Measurements from ENCODE around the gene UBXN1. TPM values are rescaled to one million over a fixed set of nuclear protein-coding genes. Genes with fewer than 3 reads are reported as not detected.
"Not testable (repeated sequence)": the region's sequence is repeated elsewhere in the genome, so short reads cannot be mapped to it uniquely, and the experiment has no call there.

The UBXN1 gene
- total RNA-seq, 1 donor from 2014 or later = 84.8 TPM

DNA sequence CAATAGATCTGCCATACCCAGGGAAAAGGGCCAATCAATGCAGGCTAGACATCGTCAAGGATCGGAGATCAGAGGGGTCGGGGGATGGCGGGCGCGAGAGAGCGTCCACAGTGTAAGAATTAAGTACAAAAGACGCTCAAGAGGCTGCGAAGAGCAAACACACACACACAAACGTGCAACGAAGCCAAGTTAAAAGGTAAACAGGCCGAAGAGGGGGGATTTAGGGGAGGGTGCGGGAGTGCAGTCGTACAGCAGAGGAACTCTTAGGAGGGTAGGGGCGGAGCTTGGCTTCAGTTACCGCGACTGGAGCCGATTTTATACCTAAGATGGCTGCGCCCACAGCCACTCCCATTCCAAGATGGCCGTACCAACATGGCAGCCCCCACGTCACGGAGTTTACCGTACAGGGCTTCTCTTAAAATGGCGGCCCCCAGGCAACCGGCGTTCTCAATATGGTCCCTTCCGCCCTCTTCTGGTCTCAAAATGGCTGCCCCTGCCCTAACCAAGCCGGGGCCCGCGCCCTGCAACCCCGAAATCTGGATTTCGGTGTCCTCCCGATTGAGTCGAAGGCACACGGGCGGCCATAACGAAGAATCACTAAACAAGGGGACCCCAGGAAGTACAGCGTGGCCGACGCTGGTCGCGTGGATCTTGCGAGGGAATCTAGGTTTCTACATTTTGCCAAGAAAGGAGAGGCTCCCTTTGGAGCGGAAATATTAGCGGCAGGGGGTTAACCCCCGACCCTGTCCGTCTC is 30.6 kb upstream of the UBXN1 start:
- DNase-seq (ENCODE audit: low spot score in 2 of 2) = peak; percentile 84 to 86
- no peak for FAIRE-seq

GRCh38 chr11:62708793-62709192 is 29.9 kb upstream of the UBXN1 start:
- DNase-seq (ENCODE audit: low spot score in 2 of 2) (no peak), FAIRE-seq (no peak)

DNA sequence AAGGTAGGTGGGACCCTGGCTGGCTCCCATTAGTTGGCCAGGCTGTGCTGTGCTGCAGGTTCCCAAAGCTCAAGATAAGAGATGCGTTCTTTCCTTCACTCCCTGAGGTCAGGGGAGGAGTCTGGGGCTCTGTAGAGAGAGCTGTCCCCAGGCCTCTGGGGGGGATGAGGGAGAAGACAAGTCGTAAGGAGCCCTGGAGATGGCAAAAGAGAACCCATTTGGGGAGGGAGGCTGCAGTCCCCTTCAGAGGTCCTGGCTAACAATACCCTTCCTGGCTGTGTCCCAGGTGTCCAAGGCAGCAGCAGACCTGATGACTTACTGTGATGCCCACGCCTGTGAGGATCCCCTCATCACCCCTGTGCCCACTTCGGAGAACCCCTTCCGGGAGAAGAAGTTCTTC is 29.5 kb upstream of the UBXN1 start:
- no peak for FAIRE-seq
- no peak for DNase-seq (ENCODE audit: low spot score in 2 of 2)

GRCh38 chr11:62707277-62707861 is 28.5 kb upstream of the UBXN1 start, which contains the start of the genes BSCL2 and GNG3:
TSS of gene BSCL2 (minus strand) at chr11:62707424. CDS start at chr11:62707195, 229 bp downstream.
TSS of gene GNG3 (plus strand) at chr11:62707676. CDS start at chr11:62708296, 620 bp downstream.
- FAIRE-seq (no peak), DNase-seq (ENCODE audit: low spot score in 2 of 2) (peak; percentile 39 to 53)

GRCh38 chr11:62706850-62707247 is 28.0 kb upstream of the UBXN1 start:
- FAIRE-seq (no peak), DNase-seq (ENCODE audit: low spot score in 2 of 2) (no peak)

DNA sequence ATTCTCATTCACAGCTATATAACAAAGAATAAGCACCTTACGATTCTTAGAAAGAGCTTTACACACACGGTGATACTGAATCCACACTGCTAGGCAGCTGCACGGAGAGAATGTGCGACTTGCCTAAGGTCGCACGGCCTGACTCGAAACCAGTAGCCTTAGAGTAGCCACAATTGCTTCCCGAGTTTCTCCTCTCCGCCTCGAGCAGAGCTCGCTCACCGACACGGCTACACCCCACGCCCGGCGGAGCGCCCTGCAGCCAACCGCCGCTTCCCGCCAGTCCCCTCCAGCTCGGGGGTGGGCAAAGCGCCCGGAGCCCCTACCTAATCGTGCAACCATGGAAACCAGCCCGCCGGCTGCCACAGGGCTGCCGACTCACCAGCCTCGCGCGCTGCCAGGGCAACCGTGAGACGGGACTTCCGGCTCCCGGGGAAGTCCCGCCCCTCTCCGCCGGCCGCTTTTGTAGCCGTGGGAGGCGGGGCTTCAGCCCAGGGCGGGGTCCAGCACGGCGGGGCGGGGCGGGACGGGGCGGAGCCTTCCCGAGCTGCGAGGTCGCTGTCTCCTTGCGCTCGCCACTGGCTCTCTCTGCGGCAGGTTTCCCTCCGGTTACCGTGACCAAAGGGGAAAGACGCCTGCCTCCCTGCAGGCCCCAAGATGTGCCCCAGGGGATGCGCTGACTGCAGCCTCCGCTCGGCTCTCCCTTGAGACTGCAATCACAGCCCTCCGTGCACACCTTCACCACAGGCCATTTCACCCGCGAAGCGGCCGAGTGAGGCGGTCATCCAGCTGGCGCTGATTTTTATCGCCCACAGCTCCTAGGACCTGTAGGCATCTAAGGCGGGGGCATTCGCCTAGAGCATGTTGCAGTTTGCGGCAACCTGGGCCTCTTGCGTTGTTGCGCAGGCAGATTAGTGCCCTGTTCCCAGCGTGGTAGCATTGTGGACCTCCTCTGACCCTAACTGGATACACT is 27.3 kb upstream of the UBXN1 start:
- DNase-seq (ENCODE audit: low spot score in 2 of 2) = peak; percentile 93 to 97
- no peak for FAIRE-seq

GRCh38 chr11:62705413-62705812 is 26.5 kb upstream of the UBXN1 start:
- DNase-seq (ENCODE audit: low spot score in 2 of 2) = no peak
- no peak for FAIRE-seq

GRCh38 chr11:62703921-62704320 is 25.0 kb upstream of the UBXN1 start:
- DNase-seq (ENCODE audit: low spot score in 2 of 2); FAIRE-seq: not testable (repeated sequence)

- FAIRE-seq (no peak), DNase-seq (ENCODE audit: low spot score in 2 of 2) (no peak)
These were observed 23.4 kb upstream of the UBXN1 start for GRCh38 chr11:62702246-62702645.

DNA sequence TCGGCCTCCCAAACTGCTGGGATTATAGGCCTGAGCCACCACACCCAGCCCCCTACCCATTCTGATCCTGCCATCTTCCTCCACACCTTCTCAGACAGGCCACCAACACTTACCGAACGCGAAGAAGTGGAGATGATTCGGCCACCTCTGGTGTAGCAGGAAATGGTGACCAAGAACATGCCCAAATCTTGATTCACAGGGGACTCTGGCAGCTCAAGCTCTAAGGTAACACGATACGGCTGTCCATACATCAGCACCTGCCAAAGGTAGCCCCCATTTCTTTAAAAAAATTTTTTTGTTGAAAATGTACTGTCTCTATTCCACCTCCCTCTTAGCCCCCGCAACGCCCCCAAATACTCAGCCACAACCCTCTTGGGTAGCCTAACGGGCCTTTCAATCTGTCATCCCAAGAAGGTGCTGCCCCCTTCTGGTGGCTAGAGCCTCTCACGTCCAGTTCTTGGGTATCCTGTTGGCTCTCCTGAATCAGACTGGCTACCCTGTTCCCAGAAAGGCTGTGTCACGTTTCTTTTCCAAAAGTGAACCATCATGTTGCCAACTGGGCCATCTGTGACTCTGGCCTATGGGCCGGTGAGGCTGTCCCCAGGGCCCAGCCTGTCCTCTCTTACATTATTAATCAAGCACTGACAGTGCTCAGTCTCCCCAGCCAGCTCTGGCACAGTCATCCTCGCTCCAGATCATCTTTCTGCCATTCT is 15.7 kb upstream of the UBXN1 start:
- peak; percentile 59 to 75 for DNase-seq (ENCODE audit: low spot score in 2 of 2)
- FAIRE-seq = no peak

- not testable (repeated sequence) for FAIRE-seq; DNase-seq (ENCODE audit: low spot score in 2 of 2)
These were observed 14.8 kb upstream of the UBXN1 start for GRCh38 chr11:62693624-62694023.

- DNase-seq (ENCODE audit: low spot score in 2 of 2) = peak; percentile 14 to 70
- FAIRE-seq = no peak
These were observed 10.7 kb upstream of the UBXN1 start, which contains the start of gene LRRN4CL for GRCh38 chr11:62689421-62690183. TSS of gene LRRN4CL (minus strand) at chr11:62689530. CDS start at chr11:62688508, 1,022 bp downstream.

DNA sequence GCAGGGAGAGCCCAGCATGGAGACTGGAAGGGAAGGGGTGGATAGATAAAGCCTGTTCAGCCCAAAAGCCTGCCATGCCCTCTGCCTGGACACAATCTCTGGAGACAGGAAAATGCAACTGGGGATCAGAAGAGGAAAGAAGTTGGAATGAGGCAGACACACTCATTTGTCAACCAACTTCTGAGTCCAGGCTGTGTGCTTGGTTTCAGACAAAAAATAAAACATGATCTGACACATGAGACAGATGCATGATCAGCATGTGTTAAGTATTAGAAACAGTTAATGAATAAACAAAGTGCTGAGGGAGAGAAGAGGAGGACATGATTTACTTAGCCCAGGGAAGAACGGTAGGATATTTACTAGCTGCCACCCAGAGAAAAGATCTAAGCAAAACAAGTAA is 9.6 kb upstream of the UBXN1 start:
- DNase-seq (ENCODE audit: low spot score in 2 of 2) (no peak), FAIRE-seq (no peak)

DNA sequence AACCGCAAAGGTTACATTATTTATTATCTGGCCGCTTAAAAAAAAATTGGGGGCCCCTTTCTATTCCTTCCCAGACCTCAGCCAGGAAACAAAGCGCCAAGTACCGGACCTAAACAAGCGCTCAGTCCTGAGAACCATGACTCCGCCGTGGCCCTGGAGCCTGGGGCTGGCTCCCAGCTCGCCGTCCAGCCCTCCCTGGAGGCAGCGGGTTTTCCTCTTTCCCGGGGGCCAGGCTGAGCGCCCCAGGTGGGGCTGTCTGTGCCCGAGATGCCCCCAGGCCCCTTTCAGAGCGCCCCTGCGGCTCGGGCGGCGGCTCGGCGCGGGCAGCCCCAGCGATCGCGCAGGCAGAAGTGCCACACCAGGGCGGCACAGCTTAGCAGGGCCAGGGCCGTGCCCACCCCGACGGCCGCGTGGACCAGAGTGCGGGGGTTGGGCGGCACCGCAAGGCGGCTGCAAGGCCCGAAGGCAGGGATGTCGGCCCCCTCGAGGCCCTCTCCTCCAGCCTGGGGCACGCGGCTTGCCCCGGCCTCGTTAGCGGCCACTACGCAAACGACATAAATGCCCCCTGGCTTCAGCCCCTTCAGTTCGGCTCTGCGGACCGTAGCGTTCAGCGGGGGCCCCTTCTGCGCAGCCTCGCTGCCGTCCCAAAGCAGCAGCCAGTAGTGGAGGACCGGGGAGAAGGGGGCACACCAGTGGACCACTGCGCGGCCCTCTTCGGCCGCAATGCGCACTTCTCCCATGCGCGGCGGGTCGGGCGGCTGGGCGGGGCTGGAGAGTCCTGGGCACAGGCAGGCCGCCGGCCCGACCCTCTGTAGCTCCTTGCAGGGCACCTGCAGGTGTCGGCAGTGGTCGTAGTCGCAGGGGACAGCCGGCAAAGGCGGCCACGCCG is 8.9 kb upstream of the UBXN1 start:
- DNase-seq (ENCODE audit: low spot score in 2 of 2) (no peak), FAIRE-seq (no peak)

GRCh38 chr11:62682518-62682917 is 3.6 kb upstream of the UBXN1 start:
- FAIRE-seq = no peak

GRCh38 chr11:62680825-62681240 is 2.0 kb upstream of the UBXN1 start:
- no peak for FAIRE-seq

More at GRCh38 chr11:62682518-62682917, 3.6 kb upstream of the UBXN1 start:
- no peak for DNase-seq (ENCODE audit: low spot score in 2 of 2)

GRCh38 chr11:62678433-62678769 is 472 bp downstream of the UBXN1 start:
- no peak for DNase-seq (ENCODE audit: low spot score in 2 of 2)

More at GRCh38 chr11:62680825-62681240, 2.0 kb upstream of the UBXN1 start:
- DNase-seq (ENCODE audit: low spot score in 2 of 2) = peak in 1 of 2 donors; percentile 37

GRCh38 chr11:62677714-62678113 is 1.2 kb downstream of the UBXN1 start:
- no peak for FAIRE-seq
- no peak for DNase-seq (ENCODE audit: low spot score in 2 of 2)

More at GRCh38 chr11:62678433-62678769, 472 bp downstream of the UBXN1 start:
- no peak for FAIRE-seq
